GF-D8 (cell line): Measurements from ENCODE around the gene CDV3.

Experiments
- DNase-seq: peaks from one replicate; lab custom pipeline; 2025; lab: John Stamatoyannopoulos, UW

Gene CDV3

DNA sequence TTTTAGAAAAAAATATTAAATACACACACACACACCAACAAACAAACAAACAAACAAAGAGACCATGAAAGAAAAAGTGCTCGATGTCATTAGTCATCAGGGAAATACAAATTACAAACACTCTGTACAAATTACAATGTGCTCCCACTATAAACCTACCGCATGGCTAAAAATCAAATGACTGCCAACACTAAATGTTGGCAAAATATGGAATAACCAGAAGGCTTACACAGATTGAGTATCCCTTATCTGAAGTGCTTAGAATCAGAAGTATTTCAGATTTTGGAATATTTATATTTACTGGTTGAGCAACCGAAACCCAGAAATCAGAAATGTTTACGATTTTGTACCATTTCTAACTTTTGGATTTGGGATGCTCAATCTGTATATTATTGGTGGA lies 33.4 kb downstream of the CDV3 start:
- DNase-seq, result no peak

GRCh38 chr3:133607816-133608215 lies 34.3 kb downstream of the CDV3 start:
- no peak for DNase-seq

DNA sequence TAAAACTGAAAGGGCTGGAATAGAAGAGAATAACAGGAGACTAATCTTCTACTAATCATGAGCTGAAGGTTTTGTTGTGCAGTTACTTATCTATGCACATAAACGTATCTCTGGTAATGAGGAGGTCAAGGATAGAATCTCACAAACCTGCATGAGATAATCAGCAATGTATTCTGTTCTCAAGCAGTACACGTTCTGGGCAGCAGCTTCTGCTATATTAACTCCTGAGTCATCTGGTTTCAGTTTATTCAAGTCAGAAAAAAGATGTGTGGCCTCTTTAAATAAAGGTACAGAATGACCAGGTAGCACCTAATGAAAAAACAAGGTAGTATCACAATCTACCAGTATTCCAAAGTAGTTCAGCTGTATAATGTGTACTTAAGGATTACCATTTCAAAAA lies 34.9 kb downstream of the CDV3 start:
- DNase-seq, result no peak

GRCh38 chr3:133610031-133610430 lies 36.5 kb downstream of the CDV3 start:
- no peak for DNase-seq

GRCh38 chr3:133611534-133611933 lies 38.0 kb downstream of the CDV3 start:
- no peak for DNase-seq

- DNase-seq, result no peak
Measured at GRCh38 chr3:133620066-133620784, 46.7 kb downstream of the CDV3 start.

GRCh38 chr3:133627789-133628188 lies 54.3 kb downstream of the CDV3 start:
- DNase-seq, result no peak

- DNase-seq, result no peak
Measured at GRCh38 chr3:133629146-133629545, 55.7 kb downstream of the CDV3 start.

GRCh38 chr3:133633439-133633838 lies 60.0 kb downstream of the CDV3 start:
- no peak for DNase-seq
